OCI-LY3 (cell line): ENCODE results near the gene SYNGR4.

Source experiments
- H2AFZ ChIP-seq: fragments of 200-600, 300-600 bp; shearing (Covaris generic); 2 replicates; pipeline ENCODE4 v1.6.0; 2014; ENCODE audit warnings: antibody characterized with exemption, low read depth, low read length
- H3K27ac ChIP-seq: fragments of 200-600, 300-600 bp; sonication (generic); 2 replicates; pipeline ENCODE4 v1.5.1; 2014; ENCODE audit warnings: mild to moderate bottlenecking, low read length, moderate library complexity, mixed read lengths
- H3K27me3 ChIP-seq: fragments of 200-600, 300-600 bp; sonication (generic); 2 replicates; pipeline ENCODE4 v1.6.1; 2014; ENCODE audit warnings: low read depth, low read length, mixed read lengths
- H3K36me3 ChIP-seq: fragments of 200-600, 300-600 bp; sonication (generic); replicated peaks from 2 replicates; pipeline ENCODE3; 2014; ENCODE audit warnings: low read depth, low read length, mixed read lengths
- H3K4me1 ChIP-seq: fragments of 300-600, 200-600 bp; sonication (generic); 2 replicates; pipeline ENCODE4 v1.6.1; 2014; ENCODE audit warnings: low read length, mixed read lengths
- H3K4me2 ChIP-seq: fragments of 200-600, 300-600 bp; sonication (generic); 2 replicates; pipeline ENCODE4 v1.6.1; 2014; ENCODE audit warnings: low read length, mixed read lengths
- H3K4me3 ChIP-seq: fragments of 300-600, 200-600 bp; sonication (generic); 2 replicates; pipeline ENCODE4 v1.5.1; 2014; ENCODE audit warnings: antibody characterized with exemption, mild to moderate bottlenecking, low read length, moderate library complexity
- H3K79me2 ChIP-seq: fragments of 300-600, 200-600 bp; shearing (Covaris generic); 2 replicates; pipeline ENCODE4 v1.6.1; 2014; ENCODE audit warnings: mild to moderate bottlenecking, low read length, mixed read lengths
- H3K9ac ChIP-seq: fragments of 300-600, 200-600 bp; shearing (Covaris generic); 2 replicates; pipeline ENCODE4 v1.6.0; 2014; ENCODE audit warnings: mild to moderate bottlenecking, low read length, moderate library complexity
- H3K9me3 ChIP-seq: fragments of 200-600, 300-600 bp; shearing (Covaris generic); 2 replicates; pipeline ENCODE4 v1.6.1; 2014; ENCODE audit warnings: low read length, mixed read lengths; ENCODE audit not compliant: insufficient read depth
- H4K20me1 ChIP-seq: fragments of 200-600, 300-600 bp; sonication (generic); 2 replicates; pipeline ENCODE4 v1.6.1; 2016; ENCODE audit warnings: low read length, mixed read lengths; ENCODE audit not compliant: insufficient read depth
- EZH2phosphoT487 ChIP-seq: fragments of 200-600 bp; shearing (Covaris generic); IDR thresholded peaks from 2 replicates; pipeline ENCODE4 v1.6.1; 2018; ENCODE audit warnings: antibody characterized with exemption, mixed run types, low read depth
- TF ChIP-seq, protein P1 (sequence below): fragments of 200-600, 300-600 bp; sonication (generic); IDR thresholded peaks from 2 replicates; pipeline ENCODE4 v1.5.1; 2014; ENCODE audit warnings: antibody characterized with exemption, low read length, low read depth

Gene SYNGR4

DNA sequence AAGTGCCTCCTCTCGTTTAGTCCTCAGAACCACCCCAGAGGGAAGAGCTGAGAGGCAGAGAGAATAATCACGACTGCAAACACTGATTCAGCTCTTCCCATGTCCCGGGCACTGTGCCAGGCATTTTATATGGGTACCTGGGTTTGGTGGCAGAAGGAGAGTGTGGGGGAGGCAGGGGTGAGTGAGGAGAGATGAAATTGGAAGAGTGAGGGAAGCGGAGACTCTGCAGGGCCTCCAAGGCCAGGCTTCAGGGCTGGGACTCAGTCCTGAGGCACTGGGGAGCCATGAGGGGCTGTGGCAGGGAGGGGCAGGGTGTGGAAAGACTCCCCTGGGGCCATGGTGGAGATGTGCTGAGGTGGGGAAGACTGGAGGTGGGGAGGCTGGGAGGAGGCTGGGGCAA is 8.7 kb downstream of the SYNGR4 start:
- no peak overlapping the region for H3K4me2 ChIP-seq

DNA sequence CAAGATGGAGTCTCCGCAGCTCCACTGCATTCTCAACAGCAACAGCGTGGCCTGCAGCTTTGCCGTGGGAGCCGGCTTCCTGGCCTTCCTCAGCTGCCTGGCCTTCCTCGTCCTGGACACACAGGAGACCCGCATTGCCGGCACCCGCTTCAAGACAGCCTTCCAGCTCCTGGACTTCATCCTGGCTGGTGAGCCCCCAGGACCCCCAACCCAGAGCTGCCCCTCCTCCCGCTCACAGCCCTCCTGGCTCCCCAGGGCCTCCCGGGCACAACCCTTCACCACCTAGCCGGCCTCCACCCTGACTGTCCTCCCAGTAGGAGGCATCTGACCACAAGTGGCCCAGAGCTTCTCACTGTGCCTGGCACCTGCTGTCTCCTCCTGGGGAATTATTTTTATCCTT is 9.4 kb downstream of the SYNGR4 start:
- no peak overlapping the region for H3K4me2 ChIP-seq
- H3K27ac ChIP-seq, result no peak overlapping the region
- no peaks in the 10 kb centered on the region for H3K36me3 ChIP-seq
- H3K27me3 ChIP-seq, result no peaks in the 10 kb centered on the region
- no peak for TF ChIP-seq EZH2phosphoT487
- TF ChIP-seq, protein P1, sequence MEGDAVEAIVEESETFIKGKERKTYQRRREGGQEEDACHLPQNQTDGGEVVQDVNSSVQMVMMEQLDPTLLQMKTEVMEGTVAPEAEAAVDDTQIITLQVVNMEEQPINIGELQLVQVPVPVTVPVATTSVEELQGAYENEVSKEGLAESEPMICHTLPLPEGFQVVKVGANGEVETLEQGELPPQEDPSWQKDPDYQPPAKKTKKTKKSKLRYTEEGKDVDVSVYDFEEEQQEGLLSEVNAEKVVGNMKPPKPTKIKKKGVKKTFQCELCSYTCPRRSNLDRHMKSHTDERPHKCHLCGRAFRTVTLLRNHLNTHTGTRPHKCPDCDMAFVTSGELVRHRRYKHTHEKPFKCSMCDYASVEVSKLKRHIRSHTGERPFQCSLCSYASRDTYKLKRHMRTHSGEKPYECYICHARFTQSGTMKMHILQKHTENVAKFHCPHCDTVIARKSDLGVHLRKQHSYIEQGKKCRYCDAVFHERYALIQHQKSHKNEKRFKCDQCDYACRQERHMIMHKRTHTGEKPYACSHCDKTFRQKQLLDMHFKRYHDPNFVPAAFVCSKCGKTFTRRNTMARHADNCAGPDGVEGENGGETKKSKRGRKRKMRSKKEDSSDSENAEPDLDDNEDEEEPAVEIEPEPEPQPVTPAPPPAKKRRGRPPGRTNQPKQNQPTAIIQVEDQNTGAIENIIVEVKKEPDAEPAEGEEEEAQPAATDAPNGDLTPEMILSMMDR, result no peak
- H3K9me3 ChIP-seq, result no peaks in the 10 kb centered on the region
- H2AFZ ChIP-seq, result no peak overlapping the region
- no peak overlapping the region for H3K9ac ChIP-seq
- no peaks in the 10 kb centered on the region for H4K20me1 ChIP-seq
- H3K4me1 ChIP-seq, result no peaks in the 10 kb centered on the region
- no peaks in the 10 kb centered on the region for H3K79me2 ChIP-seq
- H3K4me3 ChIP-seq, result no peak overlapping the region

More for the DNA sequence above, 8.7 kb downstream of the SYNGR4 start:
- H3K4me1 ChIP-seq, result no peaks in the 10 kb centered on the region
- no peak overlapping the region for H3K27ac ChIP-seq
- H3K9me3 ChIP-seq, result no peaks in the 10 kb centered on the region
- H2AFZ ChIP-seq, result no peak overlapping the region
- H3K4me3 ChIP-seq, result no peak overlapping the region
- no peaks in the 10 kb centered on the region for H3K27me3 ChIP-seq
- H3K79me2 ChIP-seq, result no peaks in the 10 kb centered on the region
- no peaks in the 10 kb centered on the region for H3K36me3 ChIP-seq
- H4K20me1 ChIP-seq, result no peaks in the 10 kb centered on the region
- H3K9ac ChIP-seq, result no peak overlapping the region
- TF ChIP-seq, protein P1, result no peak
- no peak for TF ChIP-seq EZH2phosphoT487

DNA sequence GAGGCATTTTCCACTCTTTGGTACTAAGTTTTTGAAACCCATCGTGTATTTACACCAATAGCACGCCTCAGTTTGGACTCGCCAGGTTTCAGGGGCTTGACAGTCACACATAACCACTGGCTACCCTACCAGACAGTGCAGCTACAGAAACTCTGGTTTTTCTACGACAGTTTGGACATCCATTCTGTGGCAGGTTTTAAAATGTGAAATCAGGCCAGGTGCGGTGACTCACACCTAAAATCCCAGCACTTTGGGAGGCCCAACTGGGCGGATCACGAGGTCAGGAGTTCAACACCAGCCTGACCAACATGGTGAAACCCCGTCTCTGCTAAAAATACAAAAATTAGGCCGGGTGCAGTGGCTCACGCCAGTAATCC is 14.0 kb downstream of the SYNGR4 start:
- H3K4me1 ChIP-seq, result no peaks in the 10 kb centered on the region
- TF ChIP-seq, protein P1, result no peak
- TF ChIP-seq EZH2phosphoT487, result no peak
- H3K79me2 ChIP-seq, result no peaks in the 10 kb centered on the region
- no peak overlapping the region for H2AFZ ChIP-seq
- no peaks in the 10 kb centered on the region for H3K27me3 ChIP-seq
- no peak overlapping the region for H3K27ac ChIP-seq
- no peaks in the 10 kb centered on the region for H4K20me1 ChIP-seq
- no peak overlapping the region for H3K4me2 ChIP-seq
- no peak overlapping the region for H3K9ac ChIP-seq
- no peaks in the 10 kb centered on the region for H3K9me3 ChIP-seq
- H3K36me3 ChIP-seq, result peaks cover 10% of the 10 kb centered on the region
- no peak overlapping the region for H3K4me3 ChIP-seq

DNA sequence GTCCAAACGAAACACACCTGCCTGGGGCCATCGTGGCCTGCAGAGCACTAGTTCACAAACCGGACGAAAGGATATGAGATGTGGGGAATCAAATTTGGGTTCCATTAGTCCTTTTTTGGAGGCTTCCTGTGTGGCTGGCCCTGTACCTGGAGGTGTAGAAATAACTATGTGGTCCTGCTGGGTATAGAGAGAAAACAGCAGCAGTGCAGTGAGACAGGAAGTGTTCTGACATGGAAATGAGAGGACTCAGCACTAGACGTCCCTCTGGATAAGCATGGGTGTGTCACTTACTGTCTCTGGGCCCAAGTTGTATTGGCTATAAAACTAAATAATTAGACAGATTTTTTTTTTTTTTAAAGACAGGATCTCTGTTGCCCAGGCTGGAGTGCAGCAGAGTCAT is 14.9 kb downstream of the SYNGR4 start:
- Histone ChIP-seq H3K9ac (no peak overlapping the region), H3K36me3 (peaks cover 15% of the 10 kb centered on the region), H4K20me1 (no peaks in the 10 kb centered on the region), H3K4me3 (no peak overlapping the region), H3K9me3 (no peaks in the 10 kb centered on the region), H3K4me2 (no peak overlapping the region), H3K27me3 (no peaks in the 10 kb centered on the region), H2AFZ (no peak overlapping the region), H3K4me1 (no peaks in the 10 kb centered on the region), H3K27ac (no peak overlapping the region), H3K79me2 (no peaks in the 10 kb centered on the region)
- no peak for TF ChIP-seq EZH2phosphoT487
- TF ChIP-seq, protein P1, result no peak
